RWPE2 (cell line): ENCODE measurements around the gene ACAP3.

Experiments
- ATAC-seq: fragments of 200-7000 bp; cut with Tn5 transposase; 3 replicates; pipeline ENCODE4 v1.9.1; 2021; ENCODE audit warnings: low read depth
- DNase-seq: peaks from one replicate; pipeline ENCODE4 v3.0.0-alpha.2; 2020; ENCODE audit warnings: low spot score
- H3K27ac ChIP-seq: fragments of 450-650 bp; 2 replicates; pipeline ENCODE4 v1.5.1; 2017; ENCODE audit warnings: mild to moderate bottlenecking; ENCODE audit not compliant: poor library complexity, severe bottlenecking
- H3K27me3 ChIP-seq: fragments of 250-450 bp; sonication (Bioruptor Pico); 2 replicates; pipeline ENCODE4 v1.5.1; 2021; ENCODE audit warnings: mild to moderate bottlenecking, moderate library complexity; ENCODE audit not compliant: insufficient read depth, poor library complexity, severe bottlenecking
- H3K36me3 ChIP-seq: fragments of 250-450 bp; sonication (Bioruptor Pico); 2 replicates; pipeline ENCODE4 v1.5.1; 2020; ENCODE audit warnings: low read depth, mild to moderate bottlenecking, moderate library complexity
- H3K4me1 ChIP-seq: fragments of 250-450 bp; sonication (Bioruptor Pico); 2 replicates; pipeline ENCODE4 v1.5.1; 2021; ENCODE audit warnings: mild to moderate bottlenecking, moderate library complexity; ENCODE audit not compliant: insufficient read depth, poor library complexity, severe bottlenecking
- H3K4me3 ChIP-seq: fragments of 250-450 bp; sonication (Bioruptor Pico); 2 replicates; pipeline ENCODE4 v1.5.1; 2021; ENCODE audit warnings: mild to moderate bottlenecking, moderate library complexity; ENCODE audit not compliant: severe bottlenecking
- H3K9me3 ChIP-seq: fragments of 250-450 bp; sonication (Bioruptor Pico); 2 replicates; pipeline ENCODE4 v1.5.1; 2021; ENCODE audit warnings: mild to moderate bottlenecking, moderate library complexity; ENCODE audit not compliant: severe bottlenecking
- TF ChIP-seq, protein P1 (sequence below): fragments of 450-650 bp; IDR thresholded peaks from one replicate; pipeline ENCODE4 v1.5.1; 2017; ENCODE audit warnings: mild to moderate bottlenecking, moderate library complexity; ENCODE audit not compliant: poor library complexity, severe bottlenecking

ACAP3 gene

DNA sequence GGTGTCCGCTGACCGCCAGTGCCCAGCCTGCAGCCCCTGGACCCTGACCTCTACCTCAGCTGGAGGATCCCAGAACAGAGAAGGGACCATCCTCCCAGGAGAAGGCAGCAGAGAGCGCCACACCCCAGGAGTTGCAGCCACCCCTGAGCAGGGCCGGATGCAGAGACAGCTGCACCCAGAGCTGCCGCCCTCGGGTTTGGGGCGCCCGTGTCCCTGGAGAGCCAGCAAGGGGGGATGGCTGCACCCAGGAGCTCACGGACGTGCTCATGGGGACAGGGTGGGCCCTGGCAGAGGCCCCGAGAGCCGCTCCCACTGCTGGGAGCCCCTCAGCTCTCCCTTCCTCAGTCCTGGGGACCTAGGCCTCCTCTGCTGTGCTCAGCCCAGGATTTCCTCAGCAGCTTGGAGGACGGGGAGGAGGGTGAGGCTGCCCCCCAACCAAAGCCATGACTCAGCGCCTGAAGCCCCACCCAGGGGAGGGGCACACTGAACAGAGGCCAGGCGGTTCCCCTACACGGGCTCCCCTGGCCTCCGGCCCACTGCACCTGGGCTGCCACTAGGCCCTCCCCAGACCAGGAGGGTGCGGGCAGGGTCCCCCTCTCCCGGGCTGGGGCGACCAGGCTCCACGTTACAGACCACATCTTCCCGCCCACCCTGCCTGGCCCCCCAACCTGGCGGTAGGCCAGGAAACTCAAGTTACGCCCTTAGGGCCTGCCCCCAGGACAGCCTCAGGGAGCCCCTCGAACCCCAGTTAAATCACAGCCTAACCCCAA, 2.2 kb downstream of the ACAP3 start:
- Histone ChIP-seq H3K27ac (peak overlapping the region; percentile 89), H3K4me3 (peak overlapping the region; percentile 15), H3K27me3 (no peaks in the 10 kb centered on the region), H3K36me3 (peaks cover 10% of the 10 kb centered on the region), H3K4me1 (peaks cover 31% of the 10 kb centered on the region), H3K9me3 (no peaks in the 10 kb centered on the region)
- peak; percentile 90 for DNase-seq
- peak; percentile 55 for ATAC-seq
- TF ChIP-seq, protein P1, sequence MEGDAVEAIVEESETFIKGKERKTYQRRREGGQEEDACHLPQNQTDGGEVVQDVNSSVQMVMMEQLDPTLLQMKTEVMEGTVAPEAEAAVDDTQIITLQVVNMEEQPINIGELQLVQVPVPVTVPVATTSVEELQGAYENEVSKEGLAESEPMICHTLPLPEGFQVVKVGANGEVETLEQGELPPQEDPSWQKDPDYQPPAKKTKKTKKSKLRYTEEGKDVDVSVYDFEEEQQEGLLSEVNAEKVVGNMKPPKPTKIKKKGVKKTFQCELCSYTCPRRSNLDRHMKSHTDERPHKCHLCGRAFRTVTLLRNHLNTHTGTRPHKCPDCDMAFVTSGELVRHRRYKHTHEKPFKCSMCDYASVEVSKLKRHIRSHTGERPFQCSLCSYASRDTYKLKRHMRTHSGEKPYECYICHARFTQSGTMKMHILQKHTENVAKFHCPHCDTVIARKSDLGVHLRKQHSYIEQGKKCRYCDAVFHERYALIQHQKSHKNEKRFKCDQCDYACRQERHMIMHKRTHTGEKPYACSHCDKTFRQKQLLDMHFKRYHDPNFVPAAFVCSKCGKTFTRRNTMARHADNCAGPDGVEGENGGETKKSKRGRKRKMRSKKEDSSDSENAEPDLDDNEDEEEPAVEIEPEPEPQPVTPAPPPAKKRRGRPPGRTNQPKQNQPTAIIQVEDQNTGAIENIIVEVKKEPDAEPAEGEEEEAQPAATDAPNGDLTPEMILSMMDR = peak; percentile 16

DNA sequence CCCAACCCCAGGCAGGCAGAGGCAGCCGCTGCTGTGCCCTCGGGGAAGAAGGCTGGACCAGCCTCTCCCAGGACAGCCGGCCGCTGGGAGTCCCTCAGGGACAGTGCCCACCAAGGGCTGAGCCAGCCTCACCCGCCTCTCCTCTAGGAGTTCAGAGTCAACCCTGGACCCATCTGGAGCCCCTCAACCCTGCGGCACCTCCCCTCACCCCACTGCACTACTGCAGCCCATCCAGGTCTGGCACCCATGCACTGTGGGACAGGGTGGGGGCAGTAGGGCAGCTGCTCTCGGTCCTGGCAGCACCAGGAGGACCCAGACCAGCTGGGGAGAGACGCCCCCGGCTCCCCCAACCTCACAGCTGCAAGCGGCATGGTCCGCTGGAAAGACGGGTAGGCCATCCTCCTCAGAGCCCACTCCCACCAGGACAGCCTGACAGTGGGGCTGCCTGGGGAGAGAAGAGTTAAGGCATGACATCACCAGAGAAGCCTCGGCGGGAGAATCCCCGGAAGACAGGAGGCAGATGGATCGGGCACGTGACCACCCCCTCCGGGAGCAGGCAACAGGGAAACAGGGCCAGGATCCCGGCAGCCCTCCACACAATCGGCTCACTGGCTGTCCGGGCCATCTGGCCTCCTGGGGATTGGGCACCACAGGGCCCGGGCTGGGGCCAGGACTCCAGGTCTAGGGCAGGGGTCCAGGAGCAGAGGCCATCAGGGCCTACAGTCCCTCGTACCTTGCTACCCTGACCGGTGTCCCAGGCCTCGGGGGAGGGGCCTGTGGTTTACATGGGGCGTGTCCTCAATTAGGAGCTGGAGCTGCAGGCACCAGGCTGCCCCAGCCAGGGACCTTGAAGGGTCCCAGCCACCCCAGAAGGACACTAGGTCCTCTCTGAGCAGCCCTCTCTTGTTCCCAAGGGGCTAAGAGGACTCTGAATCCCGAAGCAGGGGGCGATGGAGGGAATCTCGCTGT, 3.1 kb downstream of the ACAP3 start:
- Histone ChIP-seq H3K27ac (peak overlapping the region; percentile 89), H3K4me1 (peaks cover 31% of the 10 kb centered on the region), H3K4me3 (peak overlapping the region; percentile 15), H3K9me3 (no peaks in the 10 kb centered on the region), H3K27me3 (no peaks in the 10 kb centered on the region), H3K36me3 (peaks cover 2% of the 10 kb centered on the region; the same call in 1 of the 2 replicates)
- DNase-seq = peak; percentile 92
- TF ChIP-seq, protein P1 = no peak
- ATAC-seq = peak; percentile 27

DNA sequence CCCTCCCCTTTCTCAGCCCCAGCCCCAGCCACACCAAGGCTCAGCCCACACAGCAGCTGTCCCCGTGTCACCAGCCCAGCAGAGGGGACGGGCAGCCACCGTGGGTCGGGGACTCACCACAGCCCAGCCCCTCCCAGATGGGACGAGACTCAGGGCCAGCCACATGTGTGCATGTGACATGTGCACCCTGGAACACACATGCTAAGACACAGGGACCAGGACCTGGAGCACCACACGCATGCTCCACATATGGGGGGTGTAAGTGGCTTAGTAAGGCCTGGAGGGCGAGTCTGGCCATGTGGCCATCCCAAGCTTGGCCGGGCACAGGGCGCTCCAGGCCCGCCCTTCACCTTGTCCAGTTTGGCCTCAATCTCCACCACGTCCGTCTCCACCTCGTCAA, 4.0 kb downstream of the ACAP3 start:
- no peak for ATAC-seq
- TF ChIP-seq, protein P1 = no peak
- no peak for DNase-seq
- Histone ChIP-seq H3K36me3 (no peaks in the 10 kb centered on the region), H3K27me3 (no peaks in the 10 kb centered on the region), H3K4me1 (peaks cover 31% of the 10 kb centered on the region), H3K27ac (peak overlapping the region; percentile 89), H3K4me3 (no peak overlapping the region), H3K9me3 (no peaks in the 10 kb centered on the region)

DNA sequence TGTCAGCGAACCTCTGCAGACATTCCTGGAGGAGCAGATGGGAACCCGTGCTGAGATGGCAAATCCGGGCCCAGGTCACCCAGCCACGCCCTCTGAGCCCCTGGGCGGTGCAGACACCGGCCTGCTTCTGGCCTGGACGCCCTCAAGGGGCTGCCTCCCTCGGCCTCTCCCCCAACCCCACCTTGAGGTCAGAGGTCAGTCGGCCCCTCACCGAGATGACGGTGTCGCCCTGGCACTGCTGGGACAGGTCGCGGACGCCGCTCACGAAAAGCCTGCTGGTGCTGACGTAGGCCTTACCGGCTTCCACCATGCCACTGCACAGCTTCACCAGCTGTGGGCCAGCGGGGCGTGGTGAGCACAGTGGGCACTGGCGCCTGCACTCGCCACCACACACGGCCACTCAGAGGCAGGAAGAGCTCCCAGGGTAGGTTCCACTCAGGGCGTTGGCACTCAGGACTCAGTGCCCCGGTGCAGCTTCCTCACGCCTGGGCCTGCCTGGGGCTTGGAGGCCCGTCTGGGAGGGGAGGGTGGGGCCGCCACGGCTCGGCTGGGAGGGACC, 4.7 kb downstream of the ACAP3 start:
- Histone ChIP-seq H3K4me1 (peaks cover 31% of the 10 kb centered on the region), H3K27me3 (no peaks in the 10 kb centered on the region), H3K9me3 (no peaks in the 10 kb centered on the region), H3K36me3 (no peaks in the 10 kb centered on the region), H3K27ac (peak overlapping the region; percentile 89), H3K4me3 (no peak overlapping the region)
- DNase-seq (no peak), ATAC-seq (no peak)
- TF ChIP-seq, protein P1 = no peak
